Breast epithelium (tissue), 3 donors: ENCODE results near the gene TARS2.

Experiments
- POLR2A ChIP-seq: fragments of 450-650 bp; IDR thresholded peaks from one replicate; pipeline ENCODE4 v1.6.1; 2016; ENCODE audit warnings: antibody characterized with exemption, mild to moderate bottlenecking, moderate library complexity
- POLR2AphosphoS5 ChIP-seq, 3 donors: sonication (generic); formaldehyde crosslinking; IDR thresholded peaks; one replicate each; pipeline ENCODE4 v1.6.1; 2017; ENCODE audit warnings: antibody characterized with exemption in 3 of 3
- TF ChIP-seq, protein P1 (sequence below), 3 donors: fragments of 450-650 bp; IDR thresholded peaks; one replicate each; pipeline ENCODE4 v1.5.1; 2016 to 2017; ENCODE audit warnings: antibody characterized with exemption in 3 of 3, mild to moderate bottlenecking in 3 of 3, moderate library complexity in 3 of 3

DNA sequence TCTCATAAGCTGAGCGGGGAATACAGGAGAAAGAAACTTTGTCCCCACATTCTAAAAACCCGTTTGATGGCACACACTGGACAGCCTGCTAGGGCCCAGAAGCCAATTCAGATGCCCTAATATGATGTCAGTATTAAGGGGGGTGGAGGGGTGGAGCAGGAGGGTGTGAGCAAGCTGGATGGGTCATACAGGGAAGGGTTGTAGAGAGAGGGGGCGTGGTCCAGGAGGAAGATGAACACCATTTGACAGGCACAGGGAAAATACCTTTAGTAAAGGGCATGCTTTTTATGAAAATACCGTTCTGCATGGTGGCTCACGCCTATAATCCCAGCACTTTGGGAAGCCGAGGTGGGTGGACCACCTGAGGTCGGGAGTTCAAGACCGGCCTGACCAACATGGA lies 6.0 kb downstream of the TARS2 start:
- TF ChIP-seq, protein P1, sequence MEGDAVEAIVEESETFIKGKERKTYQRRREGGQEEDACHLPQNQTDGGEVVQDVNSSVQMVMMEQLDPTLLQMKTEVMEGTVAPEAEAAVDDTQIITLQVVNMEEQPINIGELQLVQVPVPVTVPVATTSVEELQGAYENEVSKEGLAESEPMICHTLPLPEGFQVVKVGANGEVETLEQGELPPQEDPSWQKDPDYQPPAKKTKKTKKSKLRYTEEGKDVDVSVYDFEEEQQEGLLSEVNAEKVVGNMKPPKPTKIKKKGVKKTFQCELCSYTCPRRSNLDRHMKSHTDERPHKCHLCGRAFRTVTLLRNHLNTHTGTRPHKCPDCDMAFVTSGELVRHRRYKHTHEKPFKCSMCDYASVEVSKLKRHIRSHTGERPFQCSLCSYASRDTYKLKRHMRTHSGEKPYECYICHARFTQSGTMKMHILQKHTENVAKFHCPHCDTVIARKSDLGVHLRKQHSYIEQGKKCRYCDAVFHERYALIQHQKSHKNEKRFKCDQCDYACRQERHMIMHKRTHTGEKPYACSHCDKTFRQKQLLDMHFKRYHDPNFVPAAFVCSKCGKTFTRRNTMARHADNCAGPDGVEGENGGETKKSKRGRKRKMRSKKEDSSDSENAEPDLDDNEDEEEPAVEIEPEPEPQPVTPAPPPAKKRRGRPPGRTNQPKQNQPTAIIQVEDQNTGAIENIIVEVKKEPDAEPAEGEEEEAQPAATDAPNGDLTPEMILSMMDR (IDR thresholded peaks at IDR 0.05), result no peak
- TF ChIP-seq POLR2A (no peak), POLR2AphosphoS5 (IDR thresholded peaks at IDR 0.05) (no peak)
